ENCODE data around the gene FLRT1. TPM values are rescaled to one million over a fixed set of nuclear protein-coding genes. Genes with fewer than 3 reads are reported as not detected.

Gene FLRT1
- total RNA-seq, 2 experiments from 2014 or later, result not detected

DNA sequence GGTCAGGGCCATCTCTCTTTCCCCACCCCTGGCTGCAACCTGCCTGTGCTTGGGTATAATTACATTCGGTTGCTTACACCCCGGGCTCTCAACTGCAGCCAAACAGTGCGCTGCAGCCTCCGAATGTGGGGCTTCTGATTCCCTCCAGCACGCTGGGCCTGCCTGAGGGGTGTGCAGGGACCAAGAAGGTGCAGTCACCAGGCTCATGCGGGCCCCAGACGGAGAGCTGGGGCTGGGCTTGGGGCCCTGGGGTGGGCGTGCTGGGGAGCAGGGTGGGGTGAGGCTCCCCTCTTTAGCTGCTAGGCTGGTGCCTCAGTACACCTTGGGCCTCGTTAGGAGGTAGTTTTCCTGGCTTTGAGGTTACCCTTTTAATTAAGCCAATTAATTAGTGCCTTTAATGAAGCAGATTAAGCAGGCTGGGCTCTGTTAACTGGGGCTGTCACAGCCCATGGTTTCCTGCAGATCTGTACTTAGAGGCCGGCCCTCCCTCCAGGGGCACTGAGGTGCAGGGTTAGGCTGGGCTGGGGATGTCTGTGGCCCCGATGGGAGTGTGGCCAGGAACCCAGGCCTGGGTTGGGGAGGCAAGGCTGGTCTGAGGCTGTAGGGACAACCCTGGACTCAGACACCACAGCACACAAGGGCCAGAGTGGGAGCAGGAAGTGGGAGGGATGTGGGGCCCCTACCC, 17.3 kb downstream of the FLRT1 start:
- no peaks in the 10 kb centered on the region for H3K4me1 Mint-ChIP-seq (ENCODE audit: low read depth)
- H3K4me3 Mint-ChIP-seq, result no peak overlapping the region
- H3K36me3 Mint-ChIP-seq (ENCODE audit: low read depth), result no peaks in the 10 kb centered on the region
- ATAC-seq, result no peak
- H3K27ac Mint-ChIP-seq, result no peak overlapping the region
- DNase-seq, result no peak
- intact Hi-C loops (cut with micrococcal nuclease), result no loop called here
- ChIA-PET POLR2A (no interaction called here), CTCF (no interaction called here)
- no peaks in the 10 kb centered on the region for H3K27me3 Mint-ChIP-seq
- no peak for TF ChIP-seq CTCF (IDR thresholded peaks at IDR 0.05)
- no peaks in the 10 kb centered on the region for H3K9me3 Mint-ChIP-seq

DNA sequence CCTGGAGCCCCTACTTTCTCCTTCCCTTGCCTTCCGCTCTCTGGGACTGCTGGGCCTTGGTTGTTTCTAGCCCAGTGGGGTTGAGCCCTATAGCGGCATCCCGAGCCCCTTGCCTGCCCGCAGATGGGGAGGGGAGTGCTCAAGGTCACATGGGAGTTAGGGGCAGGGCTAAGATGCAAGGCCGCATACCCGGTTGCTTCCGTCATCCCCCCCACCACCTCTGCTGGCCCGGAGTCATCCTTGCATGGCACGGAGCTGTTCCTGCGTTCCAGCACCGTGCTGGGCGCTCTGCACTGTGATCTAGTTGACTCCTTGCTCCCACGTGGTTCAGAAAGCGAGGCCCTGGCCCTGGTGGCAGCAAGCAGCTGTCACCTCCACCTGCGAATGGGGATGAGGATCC, 18.0 kb downstream of the FLRT1 start:
- Mint-ChIP-seq H3K4me1 (ENCODE audit: low read depth) (no peaks in the 10 kb centered on the region), H3K36me3 (ENCODE audit: low read depth) (no peaks in the 10 kb centered on the region), H3K9me3 (no peaks in the 10 kb centered on the region), H3K27me3 (no peaks in the 10 kb centered on the region), H3K27ac (no peak overlapping the region), H3K4me3 (no peak overlapping the region)
- DNase-seq (no peak), ATAC-seq (no peak)
- intact Hi-C loops (cut with micrococcal nuclease), result no loop called here
- CTCF ChIA-PET, result no interaction called here
- no peak for TF ChIP-seq CTCF (IDR thresholded peaks at IDR 0.05)
- POLR2A ChIA-PET, result no interaction called here

GRCh38 chr11:64055077-64055476, 19.3 kb downstream of the FLRT1 start:
- ChIA-PET POLR2A (no interaction called here), CTCF (no interaction called here)
- TF ChIP-seq CTCF (IDR thresholded peaks at IDR 0.05), result no peak
- no peaks in the 10 kb centered on the region for H3K27me3 Mint-ChIP-seq
- no peaks in the 10 kb centered on the region for H3K36me3 Mint-ChIP-seq (ENCODE audit: low read depth)
- H3K4me3 Mint-ChIP-seq, result no peak overlapping the region
- no peak for ATAC-seq
- no peak for DNase-seq
- H3K27ac Mint-ChIP-seq, result no peak overlapping the region
- no peaks in the 10 kb centered on the region for H3K9me3 Mint-ChIP-seq
- intact Hi-C loops (cut with micrococcal nuclease), result no loop called here
- H3K4me1 Mint-ChIP-seq (ENCODE audit: low read depth), result no peaks in the 10 kb centered on the region

- Mint-ChIP-seq H3K4me3 (no peak overlapping the region), H3K27ac (no peak overlapping the region), H3K4me1 (ENCODE audit: low read depth) (peaks cover 3% of the 10 kb centered on the region), H3K36me3 (ENCODE audit: low read depth) (no peaks in the 10 kb centered on the region), H3K27me3 (peaks cover 3% of the 10 kb centered on the region), H3K9me3 (no peaks in the 10 kb centered on the region)
- no peak for DNase-seq
- intact Hi-C loops (cut with micrococcal nuclease), result no loop called here
- CTCF ChIA-PET, result no interaction called here
- ATAC-seq, result no peak
- TF ChIP-seq CTCF (IDR thresholded peaks at IDR 0.05), result no peak
- POLR2A ChIA-PET, result no interaction called here
Measured at GRCh38 chr11:64056213-64056785, 20.6 kb downstream of the FLRT1 start.

DNA sequence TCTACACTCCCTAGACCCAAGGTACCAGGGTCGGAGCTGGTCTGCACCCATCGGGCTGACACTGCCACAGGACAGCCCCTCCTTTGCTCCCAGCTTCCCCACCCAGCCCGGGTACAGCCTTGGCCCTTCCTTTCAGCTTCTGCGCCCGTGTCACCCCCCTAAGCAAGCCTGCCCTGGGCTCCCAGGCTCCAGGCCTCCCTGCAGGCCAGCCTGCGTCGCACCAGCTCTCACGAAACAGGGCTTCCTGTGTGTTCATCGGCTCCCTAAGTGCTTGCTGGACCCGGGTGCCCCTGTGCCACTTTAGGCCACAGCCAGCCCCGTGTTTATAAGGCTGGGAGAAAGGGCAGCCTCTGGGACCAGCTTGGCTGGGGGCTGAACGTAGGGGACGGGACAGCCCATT, 21.1 kb downstream of the FLRT1 start:
- DNase-seq (no peak), ATAC-seq (no peak)
- Mint-ChIP-seq H3K4me1 (ENCODE audit: low read depth) (peaks cover 5% of the 10 kb centered on the region), H3K27me3 (peaks cover 5% of the 10 kb centered on the region), H3K36me3 (ENCODE audit: low read depth) (no peaks in the 10 kb centered on the region), H3K9me3 (no peaks in the 10 kb centered on the region), H3K27ac (no peak overlapping the region), H3K4me3 (no peak overlapping the region)
- POLR2A ChIA-PET, result no interaction called here
- intact Hi-C loops (cut with micrococcal nuclease), result no loop called here
- TF ChIP-seq CTCF (IDR thresholded peaks at IDR 0.05), result no peak
- CTCF ChIA-PET, result no interaction called here
